K562 (cell line): ENCODE measurements around the gene POLDIP3. TPM values are rescaled to one million over a fixed set of nuclear protein-coding genes. Genes with fewer than 3 reads are reported as not detected.

Experiments
- CCAR2 ChIP-seq: fragments of 200-400 bp; formaldehyde crosslinking; IDR thresholded peaks from 2 replicates; pipeline ENCODE4 v1.6.1; 2017; ENCODE audit warnings: mild to moderate bottlenecking, low read depth, low read length
- DIDO1 ChIP-seq: fragments of 450-650 bp; IDR thresholded peaks from 2 replicates; pipeline ENCODE4 v1.6.1; 2016; ENCODE audit warnings: low read depth, missing biosample characterization, missing genetic modification characterization
- RBFOX2 ChIP-seq: fragments of 200-400 bp; formaldehyde crosslinking; IDR thresholded peaks from 2 replicates; pipeline ENCODE4 v1.6.1; 2017; ENCODE audit warnings: low read depth, mild to moderate bottlenecking, low read length, moderate library complexity
- RBM14 ChIP-seq: fragments of 200-400 bp; formaldehyde crosslinking; IDR thresholded peaks from 2 replicates; pipeline ENCODE4 v1.6.1; 2018; ENCODE audit warnings: low read depth, mild to moderate bottlenecking, low read length, moderate library complexity, borderline replicate concordance; ENCODE audit not compliant: insufficient read depth
- RCOR1 ChIP-seq, 2 experiments: IDR thresholded peaks; 2 replicates each; pipeline ENCODE4 v1.6.1; 2012; ENCODE audit warnings: low read depth in 2 of 2, low read length in 2 of 2, borderline replicate concordance in 1 of 2, improper control_type of control experiment in 1 of 2
- SMARCC2 ChIP-seq: fragments of 450-650 bp; IDR thresholded peaks from 2 replicates; pipeline ENCODE4 v1.6.1; 2017; ENCODE audit warnings: antibody characterized with exemption, moderate library complexity, mild to moderate bottlenecking, low read depth
- SNIP1 ChIP-seq: fragments of 450-650 bp; IDR thresholded peaks from 2 replicates; pipeline ENCODE4 v1.7.1; 2017; ENCODE audit warnings: low read depth, mild to moderate bottlenecking
- SRF ChIP-seq, 2 experiments: fragments of 250-450, 450-650 bp in 1 of 2; sonication (Bioruptor Pico) in 1 of 2; sonication (generic) in 1 of 2; formaldehyde crosslinking; IDR thresholded peaks; 2 replicates each; pipeline versions ENCODE4 v1.5.0 to v1.5.1; 2020 to 2022; ENCODE audit warnings: mild to moderate bottlenecking in 1 of 2, missing genetic modification reagents in 1 of 2
- YY1 ChIP-seq, 3 experiments: IDR thresholded peaks; 2 replicates each; pipeline ENCODE4 v1.6.1; 2011; ENCODE audit warnings: low read length in 2 of 3, mild to moderate bottlenecking in 2 of 3, moderate library complexity in 2 of 3, borderline replicate concordance in 1 of 3, control low read depth in 1 of 3, low read depth in 1 of 3; ENCODE audit not compliant: insufficient read depth in 3 of 3, insufficient replicate concordance in 2 of 3, control insufficient read depth in 1 of 3, insufficient read length in 1 of 3; ENCODE audit errors: extremely low read depth in 1 of 3
- ZEB2 ChIP-seq: fragments of 450-650 bp; IDR thresholded peaks from 2 replicates; pipeline ENCODE4 v1.6.1; 2016
- ZFX ChIP-seq: sonication (generic); formaldehyde crosslinking; IDR thresholded peaks from 2 replicates; pipeline ENCODE4 v1.8.0; 2022; ENCODE audit warnings: mild to moderate bottlenecking, missing genetic modification reagents, moderate library complexity
- ZNF316 ChIP-seq: fragments of 450-650 bp; IDR thresholded peaks from 2 replicates; pipeline ENCODE4 v1.6.1; 2016
- polyA plus RNA-seq, 8 experiments: library from polyadenylated mRNA; depleted of rRNA in 4 of 8; stranded (reverse) in 5 of 8; unstranded in 3 of 8; fragments of >200 nt; fragmentation: Nextera tagmentation in 2 of 8; fragmentation: Illumina TruSeq in 1 of 8; extraction: Ambion mirVana in 2 of 8; extraction: Trizol in 1 of 8; gene quantifications; 2 replicates each; pipeline versions ENCODE4 v1.2.1 to v1.2.3, GENCODE V29; 2011 to 2014; ENCODE audit warnings: inconsistent platforms in 1 of 8, missing spikeins in 1 of 8
- total RNA-seq, 7 experiments: library from RNA; depleted of rRNA in 6 of 7; stranded (reverse); fragments of >200 nt in 6 of 7; fragmentation: Illumina TruSeq in 2 of 7; extraction: Trizol in 2 of 7; gene quantifications; 2 replicates each; pipeline versions ENCODE4 v1.2.1 to v1.2.3, GENCODE V29; 2011 to 2021; ENCODE audit warnings: low replicate concordance in 1 of 7
- TF ChIP-seq, protein P1 (sequence below): fragments of 200-800 bp; sonication (Bioruptor generic); IDR thresholded peaks from 2 replicates; pipeline ENCODE4 v1.6.1; 2017; ENCODE audit warnings: missing genetic modification characterization, missing compliant biosample characterization
- TF ChIP-seq, protein P2 (sequence below): fragments of 250-450 bp; sonication (Bioruptor Pico); IDR thresholded peaks from 2 replicates; pipeline ENCODE4 v1.9.0; 2021; ENCODE audit warnings: mild to moderate bottlenecking, inconsistent platforms
- TF ChIP-seq, protein P3 (sequence below): fragments of 250-450 bp; sonication (Bioruptor Pico); IDR thresholded peaks from 2 replicates; pipeline ENCODE4 v1.5.0; 2021; ENCODE audit warnings: mild to moderate bottlenecking, moderate library complexity

The POLDIP3 gene
- total and polyA plus RNA-seq, 9 of the 15 experiments (the other 6 are each of a cell fraction or from before 2014, with no cell fraction given), result 14.3 to 53.0 (median 26.3) TPM

DNA sequence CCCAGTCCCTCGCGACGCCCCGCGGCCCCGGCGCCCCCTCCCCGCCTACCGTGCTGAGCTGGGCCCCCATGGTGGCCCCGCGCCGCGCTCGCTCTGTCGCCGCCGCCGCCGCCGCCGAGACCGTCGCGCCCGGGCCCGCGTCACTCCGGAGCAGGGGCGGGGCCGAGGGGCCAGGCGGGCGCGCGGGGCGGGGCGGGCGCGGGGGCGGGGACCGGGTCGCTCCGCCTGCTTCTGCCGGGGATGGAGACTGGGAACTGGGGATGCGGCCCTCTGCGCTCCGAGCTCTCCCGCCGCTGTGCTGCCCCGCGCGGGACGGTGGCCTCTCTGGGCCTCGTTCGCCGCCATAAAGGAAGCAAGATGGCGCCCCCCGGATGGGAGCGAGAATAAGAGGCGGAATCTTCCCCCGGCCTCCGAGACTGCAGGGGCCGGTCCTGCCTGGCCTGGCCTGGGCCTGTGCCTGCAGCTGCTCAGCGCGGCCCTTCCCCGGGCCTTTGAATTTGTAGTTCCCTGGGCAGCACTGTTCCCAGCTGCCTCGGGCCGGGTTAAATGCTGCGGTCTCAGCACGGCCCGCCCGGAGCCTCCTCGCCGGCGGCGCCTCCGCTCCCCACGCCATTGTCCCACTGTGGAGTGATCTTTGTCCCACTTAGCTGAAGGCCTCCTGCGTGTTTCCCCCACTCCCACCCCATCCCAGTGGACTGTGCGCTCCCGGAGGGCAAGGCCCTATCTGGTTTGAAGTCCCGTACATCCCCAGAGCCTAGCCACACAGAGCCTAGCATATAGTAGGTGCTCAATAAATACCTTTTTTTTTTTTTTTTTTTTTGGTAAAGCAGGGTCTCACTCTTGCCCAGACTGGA lies 34.8 kb upstream of the POLDIP3 start, which contains the start of gene CYB5R3 (continued):
- TF ChIP-seq, protein P1, sequence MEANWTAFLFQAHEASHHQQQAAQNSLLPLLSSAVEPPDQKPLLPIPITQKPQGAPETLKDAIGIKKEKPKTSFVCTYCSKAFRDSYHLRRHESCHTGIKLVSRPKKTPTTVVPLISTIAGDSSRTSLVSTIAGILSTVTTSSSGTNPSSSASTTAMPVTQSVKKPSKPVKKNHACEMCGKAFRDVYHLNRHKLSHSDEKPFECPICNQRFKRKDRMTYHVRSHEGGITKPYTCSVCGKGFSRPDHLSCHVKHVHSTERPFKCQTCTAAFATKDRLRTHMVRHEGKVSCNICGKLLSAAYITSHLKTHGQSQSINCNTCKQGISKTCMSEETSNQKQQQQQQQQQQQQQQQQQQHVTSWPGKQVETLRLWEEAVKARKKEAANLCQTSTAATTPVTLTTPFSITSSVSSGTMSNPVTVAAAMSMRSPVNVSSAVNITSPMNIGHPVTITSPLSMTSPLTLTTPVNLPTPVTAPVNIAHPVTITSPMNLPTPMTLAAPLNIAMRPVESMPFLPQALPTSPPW (CRISPR knock-in tag), result peak; percentile 89
- TF ChIP-seq SRF (CRISPR knock-in tag; IDR thresholded peaks at IDR 0.05) (no peak), RBFOX2 (peak; percentile 66; the same call in 1 of the 2 replicates), SMARCC2 (no peak), RBM14 (no peak), ZEB2 (no peak), RCOR1 (IDR thresholded peaks at IDR 0.05; ENCODE audit: borderline replicate concordance in 1 of 2, low read depth in 2 of 2, low read length in 2 of 2) (peak; percentile 21 to 38; a peak in 1 of 4 replicates), DIDO1 (tag) (no peak), CCAR2 (no peak), YY1 (IDR thresholded peaks at IDR 0.05; ENCODE audit: borderline replicate concordance in 1 of 3, control insufficient read depth in 1 of 3, extremely low read depth in 1 of 3, insufficient read depth in 3 of 3, insufficient read length in 1 of 3, insufficient replicate concordance in 2 of 3, low read depth in 1 of 3, low read length in 2 of 3) (peak; percentile 39 to 89 (median 85)), SNIP1 (no peak), ZNF316 (0 out of 2 replicates have a peak, but pooled peaks have one; percentile 4), ZFX (CRISPR knock-in tag) (peak; percentile 67; the same call in 1 of the 2 replicates)
- TF ChIP-seq, protein P2, sequence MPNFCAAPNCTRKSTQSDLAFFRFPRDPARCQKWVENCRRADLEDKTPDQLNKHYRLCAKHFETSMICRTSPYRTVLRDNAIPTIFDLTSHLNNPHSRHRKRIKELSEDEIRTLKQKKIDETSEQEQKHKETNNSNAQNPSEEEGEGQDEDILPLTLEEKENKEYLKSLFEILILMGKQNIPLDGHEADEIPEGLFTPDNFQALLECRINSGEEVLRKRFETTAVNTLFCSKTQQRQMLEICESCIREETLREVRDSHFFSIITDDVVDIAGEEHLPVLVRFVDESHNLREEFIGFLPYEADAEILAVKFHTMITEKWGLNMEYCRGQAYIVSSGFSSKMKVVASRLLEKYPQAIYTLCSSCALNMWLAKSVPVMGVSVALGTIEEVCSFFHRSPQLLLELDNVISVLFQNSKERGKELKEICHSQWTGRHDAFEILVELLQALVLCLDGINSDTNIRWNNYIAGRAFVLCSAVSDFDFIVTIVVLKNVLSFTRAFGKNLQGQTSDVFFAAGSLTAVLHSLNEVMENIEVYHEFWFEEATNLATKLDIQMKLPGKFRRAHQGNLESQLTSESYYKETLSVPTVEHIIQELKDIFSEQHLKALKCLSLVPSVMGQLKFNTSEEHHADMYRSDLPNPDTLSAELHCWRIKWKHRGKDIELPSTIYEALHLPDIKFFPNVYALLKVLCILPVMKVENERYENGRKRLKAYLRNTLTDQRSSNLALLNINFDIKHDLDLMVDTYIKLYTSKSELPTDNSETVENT (CRISPR knock-in tag), result no peak
- TF ChIP-seq, protein P3, sequence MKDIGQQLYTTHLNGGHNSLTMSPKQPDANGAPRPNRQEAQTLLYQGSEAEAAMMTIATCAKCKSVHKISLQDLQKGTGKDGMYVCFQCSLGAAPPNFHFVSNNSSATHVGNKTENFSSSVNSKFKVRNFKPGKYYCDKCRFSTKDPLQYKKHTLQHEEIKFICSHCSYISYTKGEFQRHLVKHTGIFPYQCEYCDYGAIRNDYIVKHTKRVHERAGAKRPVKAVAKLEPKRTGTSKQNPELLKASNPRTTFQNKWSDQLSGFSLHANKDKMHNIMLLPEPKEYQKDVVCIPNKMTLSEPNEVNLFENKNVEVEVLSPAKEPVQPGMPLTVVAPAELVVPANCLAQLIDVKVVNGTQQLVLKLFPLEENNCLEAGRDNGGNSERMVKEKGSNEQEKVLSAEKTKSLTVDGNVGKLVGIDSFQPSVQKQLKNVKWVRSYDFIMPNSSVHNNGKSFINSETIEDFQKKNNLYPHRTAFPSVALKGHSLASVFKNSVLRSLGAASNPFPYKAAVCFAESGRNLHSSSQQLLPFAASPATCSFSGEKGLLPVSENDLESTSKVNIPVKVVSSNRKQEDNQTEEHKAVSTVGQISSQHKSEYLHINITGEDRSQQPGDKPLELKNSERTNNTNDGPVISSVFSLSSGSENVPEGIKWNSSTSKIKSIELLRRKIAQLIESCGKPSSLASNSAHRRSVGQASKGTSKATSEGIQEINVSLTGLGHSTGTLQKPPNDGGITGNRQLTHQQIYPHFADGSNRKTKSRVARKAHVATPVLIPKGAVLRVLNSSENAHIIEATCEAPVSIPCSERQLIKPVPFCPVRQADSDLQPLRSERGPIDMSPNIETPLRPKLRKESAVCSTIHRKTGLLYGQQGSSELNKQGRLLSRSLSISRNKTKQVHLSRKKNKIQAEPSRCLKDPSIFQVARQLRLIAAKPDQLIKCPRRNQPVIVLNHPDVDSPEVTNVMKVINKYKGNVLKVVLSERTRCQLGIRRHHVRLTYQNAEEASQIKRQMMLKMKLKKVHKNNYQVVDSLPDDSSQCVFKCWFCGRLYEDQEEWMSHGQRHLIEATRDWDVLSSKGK, result no peak
